ENCODE results near the gene OR2W3.

DNA sequence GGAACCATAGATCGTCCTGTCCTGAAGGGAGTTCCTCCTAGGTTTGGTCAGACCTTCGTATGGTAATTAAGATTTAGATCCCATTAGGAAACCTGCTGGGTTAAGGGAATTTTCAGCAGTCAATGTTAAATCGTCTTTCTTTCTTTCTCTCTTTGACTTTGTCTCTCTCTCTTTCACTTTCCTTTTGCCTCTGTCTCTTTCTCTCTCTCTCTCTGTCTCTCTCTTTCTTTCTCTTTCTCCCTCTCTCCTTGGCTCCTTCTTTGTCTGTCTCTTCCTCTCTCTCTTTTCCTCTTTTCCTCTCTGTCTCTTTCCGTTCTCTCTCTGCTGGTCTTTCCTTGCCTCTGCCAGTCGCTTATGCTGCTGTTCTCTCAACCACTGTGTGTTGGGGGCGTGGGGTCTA is 8.7 kb downstream of the OR2W3 start:
- no peak for TF ChIP-seq KDM5A (IDR thresholded peaks at IDR 0.05)
- TF ChIP-seq, protein P1, sequence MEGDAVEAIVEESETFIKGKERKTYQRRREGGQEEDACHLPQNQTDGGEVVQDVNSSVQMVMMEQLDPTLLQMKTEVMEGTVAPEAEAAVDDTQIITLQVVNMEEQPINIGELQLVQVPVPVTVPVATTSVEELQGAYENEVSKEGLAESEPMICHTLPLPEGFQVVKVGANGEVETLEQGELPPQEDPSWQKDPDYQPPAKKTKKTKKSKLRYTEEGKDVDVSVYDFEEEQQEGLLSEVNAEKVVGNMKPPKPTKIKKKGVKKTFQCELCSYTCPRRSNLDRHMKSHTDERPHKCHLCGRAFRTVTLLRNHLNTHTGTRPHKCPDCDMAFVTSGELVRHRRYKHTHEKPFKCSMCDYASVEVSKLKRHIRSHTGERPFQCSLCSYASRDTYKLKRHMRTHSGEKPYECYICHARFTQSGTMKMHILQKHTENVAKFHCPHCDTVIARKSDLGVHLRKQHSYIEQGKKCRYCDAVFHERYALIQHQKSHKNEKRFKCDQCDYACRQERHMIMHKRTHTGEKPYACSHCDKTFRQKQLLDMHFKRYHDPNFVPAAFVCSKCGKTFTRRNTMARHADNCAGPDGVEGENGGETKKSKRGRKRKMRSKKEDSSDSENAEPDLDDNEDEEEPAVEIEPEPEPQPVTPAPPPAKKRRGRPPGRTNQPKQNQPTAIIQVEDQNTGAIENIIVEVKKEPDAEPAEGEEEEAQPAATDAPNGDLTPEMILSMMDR (IDR thresholded peaks at IDR 0.05) = no peak
- TF ChIP-seq CBX8 (IDR thresholded peaks at IDR 0.05) = no peak
- no peak for TF ChIP-seq RAD21 (conservative IDR thresholded peaks at IDR 0.05 in 1 of 2, IDR thresholded peaks at IDR 0.05 in 1 of 2)
- TF ChIP-seq, protein P2, sequence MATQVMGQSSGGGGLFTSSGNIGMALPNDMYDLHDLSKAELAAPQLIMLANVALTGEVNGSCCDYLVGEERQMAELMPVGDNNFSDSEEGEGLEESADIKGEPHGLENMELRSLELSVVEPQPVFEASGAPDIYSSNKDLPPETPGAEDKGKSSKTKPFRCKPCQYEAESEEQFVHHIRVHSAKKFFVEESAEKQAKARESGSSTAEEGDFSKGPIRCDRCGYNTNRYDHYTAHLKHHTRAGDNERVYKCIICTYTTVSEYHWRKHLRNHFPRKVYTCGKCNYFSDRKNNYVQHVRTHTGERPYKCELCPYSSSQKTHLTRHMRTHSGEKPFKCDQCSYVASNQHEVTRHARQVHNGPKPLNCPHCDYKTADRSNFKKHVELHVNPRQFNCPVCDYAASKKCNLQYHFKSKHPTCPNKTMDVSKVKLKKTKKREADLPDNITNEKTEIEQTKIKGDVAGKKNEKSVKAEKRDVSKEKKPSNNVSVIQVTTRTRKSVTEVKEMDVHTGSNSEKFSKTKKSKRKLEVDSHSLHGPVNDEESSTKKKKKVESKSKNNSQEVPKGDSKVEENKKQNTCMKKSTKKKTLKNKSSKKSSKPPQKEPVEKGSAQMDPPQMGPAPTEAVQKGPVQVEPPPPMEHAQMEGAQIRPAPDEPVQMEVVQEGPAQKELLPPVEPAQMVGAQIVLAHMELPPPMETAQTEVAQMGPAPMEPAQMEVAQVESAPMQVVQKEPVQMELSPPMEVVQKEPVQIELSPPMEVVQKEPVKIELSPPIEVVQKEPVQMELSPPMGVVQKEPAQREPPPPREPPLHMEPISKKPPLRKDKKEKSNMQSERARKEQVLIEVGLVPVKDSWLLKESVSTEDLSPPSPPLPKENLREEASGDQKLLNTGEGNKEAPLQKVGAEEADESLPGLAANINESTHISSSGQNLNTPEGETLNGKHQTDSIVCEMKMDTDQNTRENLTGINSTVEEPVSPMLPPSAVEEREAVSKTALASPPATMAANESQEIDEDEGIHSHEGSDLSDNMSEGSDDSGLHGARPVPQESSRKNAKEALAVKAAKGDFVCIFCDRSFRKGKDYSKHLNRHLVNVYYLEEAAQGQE (IDR thresholded peaks at IDR 0.05) = no peak
- TF ChIP-seq, protein P3, sequence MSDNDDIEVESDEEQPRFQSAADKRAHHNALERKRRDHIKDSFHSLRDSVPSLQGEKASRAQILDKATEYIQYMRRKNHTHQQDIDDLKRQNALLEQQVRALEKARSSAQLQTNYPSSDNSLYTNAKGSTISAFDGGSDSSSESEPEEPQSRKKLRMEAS (IDR thresholded peaks at IDR 0.05) = no peak
- TF ChIP-seq CHD2 (IDR thresholded peaks at IDR 0.05; ENCODE audit: low read length, partially characterized antibody) = no peak
- TF ChIP-seq EP300 (IDR thresholded peaks at IDR 0.05) = no peak
- TF ChIP-seq, protein P4, sequence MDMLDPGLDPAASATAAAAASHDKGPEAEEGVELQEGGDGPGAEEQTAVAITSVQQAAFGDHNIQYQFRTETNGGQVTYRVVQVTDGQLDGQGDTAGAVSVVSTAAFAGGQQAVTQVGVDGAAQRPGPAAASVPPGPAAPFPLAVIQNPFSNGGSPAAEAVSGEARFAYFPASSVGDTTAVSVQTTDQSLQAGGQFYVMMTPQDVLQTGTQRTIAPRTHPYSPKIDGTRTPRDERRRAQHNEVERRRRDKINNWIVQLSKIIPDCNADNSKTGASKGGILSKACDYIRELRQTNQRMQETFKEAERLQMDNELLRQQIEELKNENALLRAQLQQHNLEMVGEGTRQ (IDR thresholded peaks at IDR 0.05) = no peak
- TF ChIP-seq POLR2A (IDR thresholded peaks at IDR 0.05; ENCODE audit: low read length) = no peak

All from A549 (cell line).